HepG2 (cell line): ENCODE data around the gene KRTAP3-2. TPM values are rescaled to one million over a fixed set of nuclear protein-coding genes. Genes with fewer than 3 reads are reported as not detected.
A peak's percentile ranks its signal among the peaks of the same experiment; 100 is the strongest.

ENCODE experiments used
- CHD4 ChIP-seq: fragments of 200-600 bp; sonication (generic); IDR thresholded peaks from 2 replicates; pipeline ENCODE4 v1.7.0; 2017; ENCODE audit warnings: mild to moderate bottlenecking, low read length, borderline replicate concordance
- CSRNP2 ChIP-seq: sonication (generic); formaldehyde crosslinking; conservative IDR thresholded peaks from 2 replicates; pipeline ENCODE4 v1.8.0; 2022; ENCODE audit warnings: low read depth, missing genetic modification reagents
- E2F2 ChIP-seq: sonication (generic); formaldehyde crosslinking; IDR thresholded peaks from 2 replicates; pipeline ENCODE4 v1.4.0; 2020; ENCODE audit warnings: missing genetic modification reagents, borderline replicate concordance
- ELF1 ChIP-seq: sonication (generic); formaldehyde crosslinking; IDR thresholded peaks from 2 replicates; pipeline ENCODE4 v1.4.0; 2020; ENCODE audit warnings: missing genetic modification reagents
- EP300 ChIP-seq, 3 experiments: sonication (generic) in 1 of 3; formaldehyde crosslinking in 1 of 3; IDR thresholded peaks; 2 replicates each; pipeline versions ENCODE4 v1.5.1 to v1.6.1; 2011 to 2020; ENCODE audit warnings: low read depth in 2 of 3, low read length in 2 of 3, borderline replicate concordance in 1 of 3, improper control_type of control experiment in 1 of 3, mild to moderate bottlenecking in 1 of 3, missing genetic modification reagents in 1 of 3, moderate library complexity in 1 of 3
- FOSL2 ChIP-seq: sonication (generic); formaldehyde crosslinking; IDR thresholded peaks from 2 replicates; pipeline ENCODE4 v1.4.0; 2020; ENCODE audit warnings: missing genetic modification reagents
- GPBP1L1 ChIP-seq: sonication (generic); formaldehyde crosslinking; IDR thresholded peaks from 2 replicates; pipeline ENCODE4 v1.5.0; 2020; ENCODE audit warnings: mild to moderate bottlenecking, missing genetic modification reagents
- GRHL1 ChIP-seq: sonication (generic); formaldehyde crosslinking; conservative IDR thresholded peaks from 2 replicates; pipeline ENCODE4 v1.8.0; 2022; ENCODE audit warnings: missing genetic modification reagents
- HOXA5 ChIP-seq: sonication (generic); formaldehyde crosslinking; IDR thresholded peaks from 2 replicates; pipeline ENCODE4 v1.4.0; 2020; ENCODE audit warnings: missing genetic modification reagents
- IRX3 ChIP-seq: sonication (generic); formaldehyde crosslinking; IDR thresholded peaks from 2 replicates; pipeline ENCODE4 v1.8.1; 2023; ENCODE audit warnings: mild to moderate bottlenecking, low read depth, missing genetic modification reagents, borderline replicate concordance
- KLF11 ChIP-seq: IDR thresholded peaks from 2 replicates; pipeline ENCODE4 v1.6.1; 2016; ENCODE audit warnings: missing compliant biosample characterization
- MLXIP ChIP-seq: sonication (generic); formaldehyde crosslinking; IDR thresholded peaks from 2 replicates; pipeline ENCODE4 v1.9.0; 2021; ENCODE audit warnings: missing genetic modification reagents, borderline replicate concordance
- PHB2 ChIP-seq: fragments of 450-650 bp; IDR thresholded peaks from 2 replicates; pipeline ENCODE4 v1.6.1; 2018; ENCODE audit not compliant: partially characterized antibody
- SOX6 ChIP-seq, 2 experiments: fragments of 450-650 bp in 1 of 2; sonication (generic) in 1 of 2; formaldehyde crosslinking in 1 of 2; IDR thresholded peaks; 2 replicates each; pipeline versions ENCODE4 v1.4.0 to v1.6.1; 2017 to 2020; ENCODE audit warnings: antibody characterized with exemption in 1 of 2, mild to moderate bottlenecking in 1 of 2, missing genetic modification reagents in 1 of 2
- ZBTB8A ChIP-seq: sonication (generic); formaldehyde crosslinking; IDR thresholded peaks from 2 replicates; pipeline ENCODE4 v1.4.0; 2020; ENCODE audit warnings: mild to moderate bottlenecking, low read depth, missing genetic modification reagents, borderline replicate concordance
- ZFP1 ChIP-seq: IDR thresholded peaks from 2 replicates; pipeline ENCODE4 v1.6.1; 2016
- ZFP36 ChIP-seq: fragments of 150-350 bp; IDR thresholded peaks from 2 replicates; pipeline ENCODE4 v1.6.1; 2018; ENCODE audit warnings: borderline replicate concordance, low read length, low read depth; ENCODE audit not compliant: partially characterized antibody
- ZNF333 ChIP-seq: sonication (generic); formaldehyde crosslinking; IDR thresholded peaks from 2 replicates; pipeline ENCODE4 v1.4.0; 2020; ENCODE audit warnings: mild to moderate bottlenecking, missing genetic modification reagents, borderline replicate concordance
- ZNF841 ChIP-seq: sonication (generic); formaldehyde crosslinking; IDR thresholded peaks from 2 replicates; pipeline ENCODE4 v1.8.1; 2023; ENCODE audit warnings: missing genetic modification reagents, borderline replicate concordance
- polyA plus RNA-seq, 8 experiments: library from polyadenylated mRNA; depleted of rRNA in 3 of 8; stranded (reverse) in 7 of 8; unstranded in 1 of 8; fragments of >200 nt; fragmentation: Illumina TruSeq in 4 of 8; extraction: Trizol in 4 of 8; gene quantifications; 2 replicates each; pipeline versions ENCODE4 v1.2.1 to v1.2.3, GENCODE V29; 2011 to 2016; ENCODE audit warnings: low read depth in 4 of 8, missing spikeins in 1 of 8, mixed read lengths in 1 of 8; ENCODE audit not compliant: insufficient read depth in 1 of 8
- total RNA-seq, 5 experiments: library from RNA; depleted of rRNA; stranded (reverse); fragments of >200 nt; fragmentation: Illumina TruSeq; extraction: Trizol; gene quantifications; 2 replicates each; pipeline ENCODE4 v1.2.3, GENCODE V29; 2016; ENCODE audit warnings: low read depth in 1 of 5

The KRTAP3-2 gene
- total and polyA plus RNA-seq, 2 of the 13 experiments (the other 11 are each of a cell fraction or from before 2014, with no cell fraction given), result not detected

- TF ChIP-seq IRX3 (CRISPR knock-in tag) (no peak), ZBTB8A (no peak), ELF1 (CRISPR knock-in tag) (peak; percentile 62), FOSL2 (CRISPR knock-in tag) (peak; percentile 97), ZNF841 (CRISPR knock-in tag) (no peak), HOXA5 (peak; percentile 97), CSRNP2 (CRISPR knock-in tag) (no peak), GPBP1L1 (CRISPR knock-in tag) (no peak), MLXIP (no peak), ZNF333 (CRISPR knock-in tag) (no peak), SOX6 (IDR thresholded peaks at IDR 0.05) (no peak), SOX6 (CRISPR knock-in tag; IDR thresholded peaks at IDR 0.05) (peak; percentile 98), PHB2 (no peak), CHD4 (peak; percentile 71; the same call in 1 of the 2 replicates), E2F2 (CRISPR knock-in tag) (peak; percentile 44; the same call in 1 of the 2 replicates), ZFP1 (peak; percentile 96), KLF11 (CRISPR knock-in tag) (peak; percentile 87; the same call in 1 of the 2 replicates), GRHL1 (CRISPR knock-in tag) (no peak), EP300 (IDR thresholded peaks at IDR 0.05; ENCODE audit: low read depth in 2 of 2, low read length in 2 of 2) (peak; percentile 99 to 100), EP300 (CRISPR knock-in tag; IDR thresholded peaks at IDR 0.05; ENCODE audit: borderline replicate concordance) (peak; percentile 100), ZFP36 (no peak)
Observed at GRCh38 chr17:40956401-40957254, 43.1 kb downstream of the KRTAP3-2 start (continued).
